Fibroblast of peridontal ligament (primary cell): ENCODE results near the gene SAMM50.

Experiments used
- DNase-seq: peaks from one replicate; pipeline ENCODE4 v3.0.0-alpha.2; 2010; ENCODE audit errors: extremely low read depth

Gene SAMM50

GRCh38 chr22:43945632-43946383 is 9.4 kb upstream of the SAMM50 start:
- peak; percentile 65 for DNase-seq

GRCh38 chr22:43946384-43946667 is 8.9 kb upstream of the SAMM50 start:
- DNase-seq, result no peak

- DNase-seq, result no peak
Observed at GRCh38 chr22:43948836-43949406, 6.3 kb upstream of the SAMM50 start.

GRCh38 chr22:43951391-43951790 is 3.9 kb upstream of the SAMM50 start:
- DNase-seq, result no peak

GRCh38 chr22:43951966-43952365 is 3.3 kb upstream of the SAMM50 start:
- no peak for DNase-seq

GRCh38 chr22:43953988-43954785 is 1.1 kb upstream of the SAMM50 start:
- DNase-seq, result no peak

GRCh38 chr22:43955883-43956782 is 891 bp downstream of the SAMM50 start:
- peak; percentile 27 for DNase-seq

GRCh38 chr22:43956805-43957463 is 1.7 kb downstream of the SAMM50 start:
- DNase-seq, result no peak

- DNase-seq, result no peak
Observed at GRCh38 chr22:43957871-43958270, 2.6 kb downstream of the SAMM50 start.

- no peak for DNase-seq
Observed at GRCh38 chr22:43964314-43964857, 9.1 kb downstream of the SAMM50 start.

GRCh38 chr22:43967069-43967468 is 11.8 kb downstream of the SAMM50 start:
- no peak for DNase-seq

GRCh38 chr22:43968614-43969013 is 13.4 kb downstream of the SAMM50 start:
- no peak for DNase-seq

- DNase-seq, result no peak
Observed at GRCh38 chr22:43969021-43969878, 14.0 kb downstream of the SAMM50 start.

- no peak for DNase-seq
Observed at GRCh38 chr22:43969989-43970755, 14.9 kb downstream of the SAMM50 start.

- no peak for DNase-seq
Observed at GRCh38 chr22:43971112-43971511, 15.9 kb downstream of the SAMM50 start.

- no peak for DNase-seq
Observed at GRCh38 chr22:43972931-43973462, 17.8 kb downstream of the SAMM50 start.

- DNase-seq, result no peak
Observed at GRCh38 chr22:43974028-43974545, 18.8 kb downstream of the SAMM50 start.

GRCh38 chr22:43975041-43975440 is 19.8 kb downstream of the SAMM50 start:
- no peak for DNase-seq
